CD8-positive, alpha-beta memory T cell (primary cell): ENCODE results near the gene USP19. TPM values are rescaled to one million over a fixed set of nuclear protein-coding genes. Genes with fewer than 3 reads are reported as not detected.

Experiments used
- CTCF ChIA-PET: fragments of 350-600 bp; sonication (Branson Sonifier 250); formaldehyde crosslinking; loops from one replicate; lab custom pipeline; 2021; ENCODE audit warnings: antibody characterized with exemption; lab: Charles Lee
- POLR2A ChIA-PET: fragments of 350-600 bp; sonication (Branson Sonifier 250); formaldehyde crosslinking; loops from one replicate; lab custom pipeline; 2021; ENCODE audit warnings: antibody characterized with exemption; lab: Charles Lee
- DNase-seq, 5 donors: peaks; one replicate each; pipeline versions ENCODE4 v3.0.0 to v3.0.0-alpha.2; 2020 to 2022; ENCODE audit warnings: mixed read lengths in 1 of 5
- H3K27ac ChIP-seq: one replicate; pipeline ENCODE4 v1.7.0; 2013; ENCODE audit warnings: low read depth, mild to moderate bottlenecking, low read length, moderate library complexity
- H3K27me3 ChIP-seq: 2 replicates; pipeline ENCODE4 v1.7.0; 2013; ENCODE audit warnings: low read length, mild to moderate bottlenecking; ENCODE audit not compliant: insufficient read depth, poor library complexity, severe bottlenecking
- H3K36me3 ChIP-seq: 2 replicates; pipeline ENCODE4 v1.7.0; 2013; ENCODE audit warnings: mild to moderate bottlenecking, low read length, moderate library complexity; ENCODE audit not compliant: insufficient read depth
- H3K4me1 ChIP-seq: 2 replicates; pipeline ENCODE4 v1.7.0; 2013; ENCODE audit warnings: mild to moderate bottlenecking, low read length, moderate library complexity; ENCODE audit not compliant: insufficient read depth
- H3K4me3 ChIP-seq: 2 replicates; pipeline ENCODE4 v1.7.0; 2013; ENCODE audit warnings: mild to moderate bottlenecking, low read length
- H3K9me3 ChIP-seq: 2 replicates; pipeline ENCODE4 v1.7.0; 2013; ENCODE audit warnings: mild to moderate bottlenecking, low read length
- H3K27ac Mint-ChIP-seq, 8 donors: one replicate each; pipeline ENCODE4 v1.8.0; 2020 to 2021; ENCODE audit warnings: mixed read lengths in 8 of 8, mild to moderate bottlenecking in 6 of 8, inconsistent platforms in 3 of 8, moderate library complexity in 3 of 8
- H3K27me3 Mint-ChIP-seq, 2 donors: one replicate each; pipeline ENCODE4 v1.8.0; 2020 to 2021; ENCODE audit warnings: mixed read lengths in 2 of 2, mild to moderate bottlenecking in 1 of 2, moderate library complexity in 1 of 2
- H3K36me3 Mint-ChIP-seq, 3 donors: one replicate each; pipeline ENCODE4 v1.8.0; 2020 to 2021; ENCODE audit warnings: mixed read lengths in 3 of 3, inconsistent platforms in 1 of 3, mild to moderate bottlenecking in 1 of 3
- H3K4me1 Mint-ChIP-seq, 3 donors: one replicate each; pipeline ENCODE4 v1.8.0; 2020 to 2021; ENCODE audit warnings: mixed read lengths in 3 of 3, inconsistent platforms in 1 of 3, mild to moderate bottlenecking in 1 of 3
- H3K4me3 Mint-ChIP-seq, 7 donors: one replicate each; pipeline ENCODE4 v1.8.0; 2020 to 2021; ENCODE audit warnings: mixed read lengths in 7 of 7, mild to moderate bottlenecking in 6 of 7, moderate library complexity in 4 of 7, inconsistent platforms in 2 of 7
- H3K9me3 Mint-ChIP-seq, 5 donors: one replicate each; pipeline ENCODE4 v1.8.0; 2020 to 2022; ENCODE audit warnings: mixed read lengths in 5 of 5, mild to moderate bottlenecking in 3 of 5, moderate library complexity in 2 of 5, inconsistent platforms in 1 of 5
- polyA plus RNA-seq: library from polyadenylated mRNA; unstranded; fragments of 300-500 nt; fragmentation: Illumina TruSeq; gene quantifications from one replicate; pipeline ENCODE4 v1.2.3, GENCODE V29; 2021
- total RNA-seq, 2 experiments: library from RNA; stranded (reverse); gene quantifications; one replicate each; pipeline ENCODE4 v1.2.3, GENCODE V29; 2021

USP19 gene
- total and polyA plus RNA-seq, 3 experiments from 2014 or later, result 32.8 to 73.9 (median 71.8) TPM

DNA sequence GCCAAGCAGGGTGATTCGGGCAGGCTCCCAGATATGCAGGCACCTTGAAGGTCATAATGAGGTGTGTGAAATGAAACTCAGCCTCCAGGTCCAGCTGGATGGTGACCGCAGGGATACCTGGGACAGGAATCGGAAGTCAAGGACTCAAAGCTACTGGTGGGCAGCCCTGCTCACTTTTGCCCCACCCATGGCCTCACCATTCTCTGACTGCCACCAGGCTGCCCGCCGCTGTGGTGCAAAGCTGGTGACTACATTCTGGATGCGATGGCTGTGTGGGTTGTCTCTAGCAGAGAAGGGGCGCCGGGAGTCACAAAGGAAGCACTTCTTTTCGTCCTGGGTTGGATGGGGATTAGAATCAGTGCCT, 11.4 kb upstream of the USP19 start:
- no peak overlapping the region for H3K27ac ChIP-seq
- Mint-ChIP-seq H3K4me1 (no peaks in the 10 kb centered on the region), H3K4me3 (no peak overlapping the region), H3K36me3 (no peaks in the 10 kb centered on the region), H3K27ac (peak overlapping the region in 1 of 8 donors; percentile 79), H3K27me3 (peaks cover 14 to 43% of the 10 kb centered on the region in 2 donors), H3K9me3 (no peaks in the 10 kb centered on the region)
- no peaks in the 10 kb centered on the region for H3K36me3 ChIP-seq
- DNase-seq, result no peak
- H3K9me3 ChIP-seq, result no peaks in the 10 kb centered on the region
- ChIA-PET POLR2A (no interaction called here), CTCF (interaction anchor here (1.0 kb wide), 1 partner anchor 38 kb away, joined by 3 read pairs; the partner anchor contains the start of gene QRICH1)
- no peaks in the 10 kb centered on the region for H3K4me1 ChIP-seq
- no peaks in the 10 kb centered on the region for H3K27me3 ChIP-seq
- no peak overlapping the region for H3K4me3 ChIP-seq

DNA sequence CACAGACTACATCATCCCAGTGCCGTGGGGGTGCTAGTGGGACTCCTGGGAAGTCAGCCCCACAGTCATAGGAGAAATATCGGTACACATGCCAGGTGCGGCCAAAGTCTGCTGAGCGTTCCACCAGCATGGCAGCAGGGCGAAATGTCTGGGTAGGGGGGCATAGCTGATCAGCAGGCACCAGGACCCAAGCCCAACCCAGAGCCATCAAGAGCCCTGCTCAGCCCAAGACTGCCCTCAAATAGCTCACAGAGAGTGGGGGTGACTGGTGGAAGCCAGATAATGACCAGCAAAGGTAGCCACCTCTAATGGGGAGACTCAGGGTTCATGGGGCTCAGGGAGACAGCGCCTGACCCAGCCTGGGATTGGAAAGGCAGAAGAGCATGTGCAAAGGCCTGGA, 11.0 kb upstream of the USP19 start:
- Histone ChIP-seq H3K4me3 (no peak overlapping the region), H3K27ac (no peak overlapping the region), H3K27me3 (no peaks in the 10 kb centered on the region), H3K9me3 (no peaks in the 10 kb centered on the region), H3K36me3 (no peaks in the 10 kb centered on the region), H3K4me1 (no peaks in the 10 kb centered on the region)
- no peak for DNase-seq
- ChIA-PET POLR2A (no interaction called here), CTCF (interaction anchor here (1.0 kb wide), 1 partner anchor 37 kb away, joined by 3 read pairs; the partner anchor contains the start of gene QRICH1)
- Mint-ChIP-seq H3K36me3 (no peaks in the 10 kb centered on the region), H3K4me3 (no peak overlapping the region), H3K4me1 (no peaks in the 10 kb centered on the region), H3K9me3 (no peaks in the 10 kb centered on the region), H3K27me3 (peaks cover 14 to 43% of the 10 kb centered on the region in 2 donors), H3K27ac (peak overlapping the region in 1 of 8 donors; percentile 79)

DNA sequence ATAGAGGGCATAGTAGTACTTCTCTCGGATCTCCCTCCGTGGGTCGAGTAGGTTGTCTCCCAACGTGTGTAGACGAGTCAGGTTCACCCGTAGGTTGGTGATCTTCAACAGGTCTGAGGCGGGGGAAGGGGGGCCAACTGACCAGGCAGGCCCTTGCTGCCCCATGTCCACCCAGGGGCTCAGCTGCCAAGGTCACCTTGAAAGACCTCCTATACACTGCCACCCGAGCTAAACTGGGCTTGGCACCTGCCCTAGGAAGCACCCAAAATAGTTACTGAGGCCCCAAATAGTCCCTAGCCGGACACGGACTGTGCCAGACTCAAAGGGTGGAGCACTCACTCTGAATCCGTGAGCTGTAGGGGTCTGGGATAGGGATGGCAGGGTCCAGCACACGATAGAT, 10.4 kb upstream of the USP19 start:
- Histone ChIP-seq H3K36me3 (no peaks in the 10 kb centered on the region), H3K27ac (no peak overlapping the region), H3K4me1 (no peaks in the 10 kb centered on the region), H3K9me3 (no peaks in the 10 kb centered on the region), H3K4me3 (no peak overlapping the region), H3K27me3 (no peaks in the 10 kb centered on the region)
- POLR2A ChIA-PET, result no interaction called here
- CTCF ChIA-PET, result interaction anchor here (1.0 to 1.3 kb wide), 2 partner anchors 10 to 37 kb away, joined by 3 to 4 read pairs; partner anchors contain the start of genes QRICH1 and USP19
- no peak overlapping the region for H3K4me3 Mint-ChIP-seq
- no peak overlapping the region for H3K27ac Mint-ChIP-seq
- no peaks in the 10 kb centered on the region for H3K36me3 Mint-ChIP-seq
- H3K27me3 Mint-ChIP-seq, result peaks cover 12 to 43% of the 10 kb centered on the region in 2 donors
- H3K4me1 Mint-ChIP-seq, result no peaks in the 10 kb centered on the region
- no peak for DNase-seq
- H3K9me3 Mint-ChIP-seq, result no peaks in the 10 kb centered on the region

DNA sequence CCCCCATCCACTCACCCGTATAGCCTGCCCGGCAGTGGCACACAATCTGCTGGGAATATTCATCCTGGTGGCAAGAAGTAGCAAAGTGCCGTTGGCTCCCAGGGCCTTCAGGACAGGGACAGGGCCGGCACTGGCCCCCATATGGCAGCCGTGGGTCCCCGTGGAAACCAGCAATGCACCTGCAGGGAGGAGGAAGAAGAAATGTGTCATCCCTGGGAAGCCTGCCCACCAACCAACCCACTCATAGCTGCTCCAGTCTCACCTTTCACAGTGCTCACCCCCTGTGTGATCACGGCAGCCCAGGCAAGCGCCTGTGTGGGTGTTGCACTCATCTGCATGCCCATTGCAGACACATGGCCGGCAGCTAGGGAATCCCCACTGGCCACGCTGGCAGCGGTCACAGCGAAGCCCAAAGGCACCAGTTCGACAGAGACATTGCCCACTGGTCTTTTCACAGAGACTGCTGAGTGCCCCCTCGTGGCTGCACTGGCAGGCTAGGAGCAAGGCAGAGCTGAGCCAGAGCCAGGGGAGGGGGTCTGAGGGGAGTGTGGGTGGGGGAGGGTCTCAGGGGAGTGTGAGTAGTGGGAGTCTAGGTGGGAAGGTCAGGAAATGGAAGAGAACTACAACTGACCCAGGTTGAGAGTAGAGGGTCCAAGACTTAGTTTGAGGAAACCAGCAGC, 4.5 kb upstream of the USP19 start:
- H3K4me1 ChIP-seq, result peaks cover 9% of the 10 kb centered on the region
- H3K9me3 ChIP-seq, result no peaks in the 10 kb centered on the region
- peaks cover 0 to 12% (median 4%) of the 10 kb centered on the region in 3 donors for H3K4me1 Mint-ChIP-seq
- ChIA-PET POLR2A (no interaction called here), CTCF (no interaction called here)
- H3K4me3 ChIP-seq, result no peak overlapping the region
- H3K36me3 Mint-ChIP-seq, result peaks cover 0 to under 1% (median 0%) of the 10 kb centered on the region in 3 donors
- no peaks in the 10 kb centered on the region for H3K9me3 Mint-ChIP-seq
- H3K27me3 ChIP-seq, result no peaks in the 10 kb centered on the region
- H3K27ac Mint-ChIP-seq, result peak overlapping the region in 1 of 8 donors; percentile 63
- H3K27me3 Mint-ChIP-seq, result peaks cover 1% of the 10 kb centered on the region in 2 donors
- no peak for DNase-seq
- H3K4me3 Mint-ChIP-seq, result no peak overlapping the region
- no peak overlapping the region for H3K27ac ChIP-seq
- no peaks in the 10 kb centered on the region for H3K36me3 ChIP-seq

DNA sequence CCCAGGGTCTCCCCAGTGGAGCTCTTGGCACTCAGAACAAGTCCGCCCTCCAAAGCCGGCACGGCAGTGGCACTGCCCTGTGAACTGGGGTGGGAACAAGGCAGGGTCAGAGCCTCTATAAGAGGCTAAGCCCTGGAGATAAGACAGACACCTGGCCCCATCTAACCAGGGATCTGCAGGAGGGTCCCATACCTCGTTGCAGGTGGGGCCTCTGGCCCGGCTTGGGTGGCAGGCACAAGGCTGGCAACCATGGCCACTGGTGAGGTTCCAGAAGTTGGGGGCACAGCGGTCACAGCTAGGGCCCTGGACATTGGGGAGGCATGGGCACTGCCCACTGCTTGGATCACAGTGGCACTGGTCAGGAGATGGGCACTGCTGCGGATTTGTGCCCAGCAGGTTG, 3.6 kb upstream of the USP19 start:
- H3K27ac ChIP-seq, result no peak overlapping the region
- H3K4me1 ChIP-seq, result peaks cover 18% of the 10 kb centered on the region
- Mint-ChIP-seq H3K27ac (peak overlapping the region in 2 of 8 donors; percentile 21 to 88), H3K4me3 (no peak overlapping the region), H3K9me3 (no peaks in the 10 kb centered on the region), H3K27me3 (no peaks in the 10 kb centered on the region), H3K36me3 (peaks cover 0 to 5% (median 0%) of the 10 kb centered on the region in 3 donors), H3K4me1 (peaks cover 7 to 21% (median 11%) of the 10 kb centered on the region in 3 donors)
- POLR2A ChIA-PET, result interaction anchor here (1.2 kb wide), 1 partner anchor 31 kb away, joined by 4 read pairs; the partner anchor contains the start of gene QRICH1
- no peaks in the 10 kb centered on the region for H3K36me3 ChIP-seq
- no peaks in the 10 kb centered on the region for H3K9me3 ChIP-seq
- CTCF ChIA-PET, result no interaction called here
- DNase-seq, result no peak
- H3K4me3 ChIP-seq, result no peak overlapping the region
- no peaks in the 10 kb centered on the region for H3K27me3 ChIP-seq

DNA sequence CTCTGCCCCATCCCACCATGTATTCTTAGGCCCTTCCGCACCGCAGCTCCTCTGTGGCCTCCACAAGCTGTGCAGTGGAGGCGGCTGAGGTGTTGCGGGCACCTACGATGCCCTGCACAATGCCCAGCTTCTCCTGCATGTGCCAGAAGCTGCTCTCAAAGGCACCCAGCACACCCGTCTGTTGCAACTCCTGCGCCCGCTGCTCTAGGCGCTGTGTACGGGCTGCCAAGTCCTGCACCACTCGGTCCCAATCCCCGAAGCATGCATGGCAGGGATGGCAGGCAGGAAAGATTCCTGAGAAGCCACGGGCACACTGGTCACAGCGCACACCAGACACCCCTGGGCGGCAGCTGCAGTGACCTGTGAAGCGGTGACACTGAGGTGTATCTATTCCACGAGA, 3.1 kb upstream of the USP19 start:
- H3K9me3 Mint-ChIP-seq, result no peaks in the 10 kb centered on the region
- Histone ChIP-seq H3K4me1 (peaks cover 21% of the 10 kb centered on the region), H3K27ac (no peak overlapping the region), H3K36me3 (no peaks in the 10 kb centered on the region), H3K4me3 (no peak overlapping the region), H3K27me3 (no peaks in the 10 kb centered on the region), H3K9me3 (no peaks in the 10 kb centered on the region)
- peak overlapping the region in 2 of 8 donors; percentile 77 to 88 for H3K27ac Mint-ChIP-seq
- H3K36me3 Mint-ChIP-seq, result peaks cover 0 to 10% (median 0%) of the 10 kb centered on the region in 3 donors
- POLR2A ChIA-PET, result interaction anchor here (1.2 kb wide), 1 partner anchor 30 kb away, joined by 4 read pairs; the partner anchor contains the start of gene QRICH1
- H3K4me1 Mint-ChIP-seq, result peaks cover 12 to 27% (median 14%) of the 10 kb centered on the region in 3 donors
- no peak overlapping the region for H3K4me3 Mint-ChIP-seq
- CTCF ChIA-PET, result interaction anchor here (5.4 kb wide), 1 partner anchor 30 kb away, joined by 30 read pairs; the partner anchor contains the start of gene QRICH1
- DNase-seq, result no peak
- H3K27me3 Mint-ChIP-seq, result no peaks in the 10 kb centered on the region

DNA sequence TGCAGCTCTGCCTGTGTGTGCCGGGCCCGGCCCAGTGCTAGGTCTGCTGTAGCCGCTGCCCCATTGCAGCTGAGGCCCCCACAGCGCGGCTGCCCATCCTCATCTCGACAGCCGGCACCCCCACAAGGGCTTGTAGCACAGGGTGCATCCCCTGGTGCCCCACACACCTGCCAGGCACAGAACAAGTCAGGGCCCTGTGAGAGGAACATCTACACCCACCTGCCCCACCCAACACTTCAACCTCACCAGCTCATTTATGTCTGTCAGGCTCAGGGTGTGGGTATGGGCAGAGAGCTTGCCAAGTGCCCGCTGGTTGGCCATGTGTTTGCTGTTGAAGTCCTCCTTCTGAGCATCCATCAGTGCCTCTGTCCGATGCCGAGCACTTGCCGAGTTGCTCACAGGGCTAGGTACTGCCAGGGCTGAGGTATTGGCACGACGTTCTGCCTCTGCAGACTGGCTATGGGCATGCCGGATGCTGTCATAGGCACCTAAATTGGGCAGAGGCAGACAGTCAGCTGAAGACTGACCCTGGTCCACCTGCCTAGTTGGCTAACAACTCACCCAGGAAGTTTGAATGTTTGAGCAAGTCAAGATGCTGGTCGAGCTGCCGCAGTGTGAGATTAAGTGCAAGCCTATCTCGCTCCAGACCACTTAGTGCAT, 2.4 kb upstream of the USP19 start:
- Histone ChIP-seq H3K4me3 (no peak overlapping the region), H3K4me1 (peaks cover 21% of the 10 kb centered on the region), H3K27ac (no peak overlapping the region), H3K27me3 (no peaks in the 10 kb centered on the region), H3K9me3 (no peaks in the 10 kb centered on the region), H3K36me3 (peaks cover 1% of the 10 kb centered on the region)
- POLR2A ChIA-PET, result interaction anchor here (1.2 kb wide), 1 partner anchor 29 kb away, joined by 4 read pairs; the partner anchor contains the start of gene QRICH1
- H3K36me3 Mint-ChIP-seq, result peaks cover 0 to 12% (median 0%) of the 10 kb centered on the region in 3 donors
- no peaks in the 10 kb centered on the region for H3K9me3 Mint-ChIP-seq
- H3K27me3 Mint-ChIP-seq, result no peaks in the 10 kb centered on the region
- no peak for DNase-seq
- CTCF ChIA-PET, result interaction anchor here (5.4 kb wide), 1 partner anchor 29 kb away, joined by 30 read pairs; the partner anchor contains the start of gene QRICH1
- H3K4me1 Mint-ChIP-seq, result peaks cover 13 to 28% (median 14%) of the 10 kb centered on the region in 3 donors
- no peak overlapping the region for H3K4me3 Mint-ChIP-seq
- H3K27ac Mint-ChIP-seq, result peak overlapping the region in 3 of 8 donors; percentile 57 to 88 (median 77)
